Rectal smooth muscle tissue (tissue), 1 donor: ENCODE data around the gene TEPSIN.
A peak's percentile ranks its signal among the peaks of the same experiment; 100 is the strongest.

Experiments used
- H3K27ac ChIP-seq: one replicate; pipeline ENCODE4 v1.7.0; 2013; ENCODE audit warnings: low read depth, low read length, inconsistent platforms
- H3K27me3 ChIP-seq: one replicate; pipeline ENCODE4 v1.7.0; 2013; ENCODE audit warnings: low read length; ENCODE audit not compliant: control insufficient read depth, insufficient read depth
- H3K36me3 ChIP-seq: one replicate; pipeline ENCODE4 v1.7.0; 2013; ENCODE audit warnings: low read length; ENCODE audit not compliant: control insufficient read depth, insufficient read depth
- H3K4me1 ChIP-seq: one replicate; pipeline ENCODE4 v1.7.0; 2013; ENCODE audit warnings: low read length; ENCODE audit not compliant: control insufficient read depth, insufficient read depth
- H3K4me3 ChIP-seq: one replicate; pipeline ENCODE4 v1.7.0; 2013; ENCODE audit warnings: low read length
- H3K9ac ChIP-seq: one replicate; pipeline ENCODE4 v1.7.0; 2013; ENCODE audit warnings: low read length

TEPSIN gene

GRCh38 chr17:81277946-81278693 is 39.3 kb upstream of the TEPSIN start:
- Histone ChIP-seq H3K27me3 (no peaks in the 10 kb centered on the region), H3K36me3 (peaks cover 29% of the 10 kb centered on the region), H3K4me1 (peaks cover 11% of the 10 kb centered on the region), H3K27ac (peak overlapping the region; percentile 88), H3K4me3 (peak overlapping the region; percentile 48), H3K9ac (no peak overlapping the region)

DNA sequence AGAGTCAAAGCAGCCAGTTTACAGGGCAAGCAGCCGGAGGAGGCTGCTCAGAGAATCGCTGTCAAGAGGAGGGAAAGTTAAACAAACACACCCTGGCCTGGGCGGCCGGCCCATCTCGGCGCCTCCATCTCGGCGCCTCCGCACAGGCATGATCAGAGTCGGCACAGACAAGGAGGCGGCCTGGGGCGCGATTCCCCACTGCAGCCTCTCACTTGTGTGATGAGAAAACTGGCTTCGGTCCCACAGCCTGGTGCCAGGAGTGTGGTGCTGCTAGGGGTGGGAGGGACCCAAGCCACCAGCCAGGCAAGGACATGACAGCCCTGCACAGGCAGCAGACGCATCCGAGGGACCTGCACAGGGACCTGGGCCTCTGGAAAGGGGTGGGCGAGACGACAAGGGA is 38.6 kb upstream of the TEPSIN start:
- H3K4me3 ChIP-seq, result peak overlapping the region; percentile 48
- H3K4me1 ChIP-seq, result peaks cover 11% of the 10 kb centered on the region
- H3K27me3 ChIP-seq, result no peaks in the 10 kb centered on the region
- peak overlapping the region; percentile 88 for H3K27ac ChIP-seq
- no peak overlapping the region for H3K9ac ChIP-seq
- peaks cover 28% of the 10 kb centered on the region for H3K36me3 ChIP-seq

- H3K9ac ChIP-seq, result no peak overlapping the region
- no peaks in the 10 kb centered on the region for H3K27me3 ChIP-seq
- H3K4me3 ChIP-seq, result peak overlapping the region; percentile 28
- H3K4me1 ChIP-seq, result peaks cover 11% of the 10 kb centered on the region
- H3K36me3 ChIP-seq, result peaks cover 28% of the 10 kb centered on the region
- peak overlapping the region; percentile 88 for H3K27ac ChIP-seq
These were observed 37.9 kb upstream of the TEPSIN start for GRCh38 chr17:81276781-81277180.

- Histone ChIP-seq H3K27ac (no peak overlapping the region), H3K4me3 (no peak overlapping the region), H3K36me3 (peaks cover 21% of the 10 kb centered on the region)
These were observed 35.6 kb upstream of the TEPSIN start for GRCh38 chr17:81274471-81274855.

GRCh38 chr17:81273698-81274470 is 35.0 kb upstream of the TEPSIN start:
- Histone ChIP-seq H3K27me3 (no peaks in the 10 kb centered on the region), H3K4me1 (peaks cover 11% of the 10 kb centered on the region), H3K27ac (no peak overlapping the region), H3K36me3 (peaks cover 18% of the 10 kb centered on the region), H3K9ac (no peak overlapping the region), H3K4me3 (no peak overlapping the region)

More at GRCh38 chr17:81274471-81274855, 35.6 kb upstream of the TEPSIN start:
- Histone ChIP-seq H3K4me1 (peaks cover 11% of the 10 kb centered on the region), H3K9ac (no peak overlapping the region), H3K27me3 (no peaks in the 10 kb centered on the region)

DNA sequence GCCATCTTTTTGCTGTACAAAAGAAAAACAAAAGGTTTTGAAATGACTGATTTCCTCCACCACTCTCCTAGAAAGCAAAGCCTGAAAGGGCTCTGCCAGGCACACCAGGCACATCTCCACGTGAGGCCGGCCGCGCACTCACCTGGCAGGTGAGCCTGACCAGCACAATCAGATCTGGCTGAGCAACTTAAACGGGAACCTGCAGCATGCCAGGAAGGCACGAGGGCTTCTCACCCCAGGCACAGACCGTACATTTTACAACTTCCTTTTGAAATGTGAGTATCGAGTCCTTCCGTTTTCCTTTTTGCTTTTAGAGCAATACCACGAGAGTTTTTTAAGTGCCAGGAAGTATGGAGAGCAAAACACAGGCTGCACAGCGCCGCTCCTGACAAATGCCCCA is 33.8 kb upstream of the TEPSIN start:
- peaks cover 22% of the 10 kb centered on the region for H3K36me3 ChIP-seq
- no peaks in the 10 kb centered on the region for H3K27me3 ChIP-seq
- H3K4me3 ChIP-seq, result no peak overlapping the region
- H3K27ac ChIP-seq, result no peak overlapping the region
- no peak overlapping the region for H3K9ac ChIP-seq
- peaks cover 6% of the 10 kb centered on the region for H3K4me1 ChIP-seq

DNA sequence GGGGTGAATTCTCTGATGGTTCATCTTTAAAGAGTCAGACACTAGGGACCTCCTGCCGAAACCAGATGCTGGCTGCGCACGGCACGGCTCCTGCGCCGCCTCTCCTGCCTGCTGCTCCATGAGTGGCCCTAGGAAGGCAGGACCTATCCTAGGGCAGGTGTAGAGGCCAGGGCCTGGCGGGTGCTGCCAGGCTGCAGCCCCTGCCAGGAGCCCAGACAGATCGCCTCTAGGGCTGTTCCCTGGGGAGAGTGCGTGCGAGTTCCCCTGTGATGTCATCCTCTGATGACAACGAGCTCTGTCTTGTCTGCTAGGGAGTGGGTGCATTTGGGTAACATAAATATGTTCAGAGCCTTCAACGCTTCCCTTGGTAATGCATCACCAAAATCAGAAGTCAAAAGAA is 32.4 kb upstream of the TEPSIN start:
- Histone ChIP-seq H3K36me3 (peaks cover 23% of the 10 kb centered on the region), H3K27ac (no peak overlapping the region), H3K27me3 (no peaks in the 10 kb centered on the region), H3K4me1 (no peaks in the 10 kb centered on the region), H3K4me3 (no peak overlapping the region), H3K9ac (no peak overlapping the region)

DNA sequence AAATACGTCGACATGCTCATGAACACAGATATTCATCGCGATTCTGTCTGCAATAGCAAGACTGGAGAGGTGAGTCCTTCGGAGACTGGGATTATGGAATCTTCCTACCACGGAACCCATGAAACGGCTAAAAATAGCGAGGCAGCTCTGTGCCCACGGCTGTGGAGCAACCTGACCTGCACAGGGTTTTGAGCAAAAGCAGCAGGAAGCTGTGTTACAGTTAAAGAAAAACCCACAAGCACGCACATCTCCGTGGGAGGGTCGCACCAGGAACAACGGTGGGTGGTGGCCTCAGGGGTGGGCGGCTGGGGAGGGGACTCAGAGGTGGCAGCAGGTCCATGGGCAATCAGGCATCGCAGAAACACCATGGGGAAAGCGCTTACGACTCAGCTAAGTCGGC is 31.4 kb upstream of the TEPSIN start:
- Histone ChIP-seq H3K27ac (no peak overlapping the region), H3K4me3 (no peak overlapping the region), H3K9ac (no peak overlapping the region), H3K27me3 (no peaks in the 10 kb centered on the region), H3K4me1 (no peaks in the 10 kb centered on the region), H3K36me3 (peaks cover 26% of the 10 kb centered on the region)

DNA sequence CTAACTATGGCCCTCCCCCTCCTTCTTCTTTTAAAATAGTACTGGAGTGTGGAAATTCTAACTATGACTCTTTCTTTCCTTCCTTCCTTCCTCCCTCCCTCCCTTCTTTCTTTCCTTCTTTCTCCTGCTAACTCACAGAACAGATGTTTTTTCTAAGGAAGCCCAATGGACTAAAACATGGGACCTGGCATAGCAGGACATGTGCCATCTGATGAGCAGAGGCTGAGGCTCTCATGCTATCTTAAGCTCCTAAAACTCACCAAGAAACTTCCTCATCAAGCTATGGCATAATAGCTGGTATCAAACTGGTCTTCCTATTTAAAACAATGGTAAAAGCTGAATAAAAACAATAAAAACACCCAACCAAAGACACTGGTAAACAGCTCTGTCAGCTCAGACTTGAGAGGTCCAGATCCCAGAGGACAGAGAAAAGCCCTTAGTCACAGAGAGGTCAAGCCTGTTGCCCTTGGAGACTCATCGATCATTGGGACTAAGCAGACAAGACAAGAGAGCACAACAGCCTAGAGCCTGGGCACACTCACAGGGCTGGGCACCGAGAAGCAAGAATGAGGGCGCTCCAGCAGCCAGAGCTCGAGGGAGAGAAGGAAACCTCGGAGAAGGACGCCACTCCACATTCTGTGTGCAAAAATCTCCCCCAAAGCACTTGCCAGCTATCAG is 28.7 kb upstream of the TEPSIN start:
- no peak overlapping the region for H3K27ac ChIP-seq
- no peaks in the 10 kb centered on the region for H3K27me3 ChIP-seq
- H3K4me1 ChIP-seq, result no peaks in the 10 kb centered on the region
- no peak overlapping the region for H3K9ac ChIP-seq
- no peak overlapping the region for H3K4me3 ChIP-seq
- peaks cover 24% of the 10 kb centered on the region for H3K36me3 ChIP-seq

- no peaks in the 10 kb centered on the region for H3K27me3 ChIP-seq
- no peaks in the 10 kb centered on the region for H3K4me1 ChIP-seq
- no peak overlapping the region for H3K9ac ChIP-seq
- no peak overlapping the region for H3K4me3 ChIP-seq
- H3K27ac ChIP-seq, result no peak overlapping the region
- peaks cover 31% of the 10 kb centered on the region for H3K36me3 ChIP-seq
These were observed 26.7 kb upstream of the TEPSIN start for GRCh38 chr17:81265576-81265975.

- Histone ChIP-seq H3K27ac (no peak overlapping the region), H3K9ac (no peak overlapping the region), H3K4me3 (no peak overlapping the region), H3K4me1 (no peaks in the 10 kb centered on the region), H3K36me3 (peaks cover 34% of the 10 kb centered on the region), H3K27me3 (no peaks in the 10 kb centered on the region)
These were observed 25.8 kb upstream of the TEPSIN start for GRCh38 chr17:81264640-81265039.

- Histone ChIP-seq H3K36me3 (peaks cover 34% of the 10 kb centered on the region), H3K4me1 (no peaks in the 10 kb centered on the region), H3K27ac (no peak overlapping the region), H3K9ac (no peak overlapping the region), H3K4me3 (no peak overlapping the region), H3K27me3 (no peaks in the 10 kb centered on the region)
These were observed 24.7 kb upstream of the TEPSIN start for GRCh38 chr17:81263371-81264181.
